GM23248 (cell line): ENCODE measurements around the gene FRAT1. TPM values are rescaled to one million over a fixed set of nuclear protein-coding genes. Genes with fewer than 3 reads are reported as not detected.
A peak's percentile ranks its signal among the peaks of the same experiment; 100 is the strongest.

Source experiments
- DNase-seq: peaks from one replicate; pipeline ENCODE4 v3.0.0-alpha.2; 2015
- H2AFZ ChIP-seq: fragments of 200-600 bp; sonication (generic); 2 replicates; pipeline ENCODE4 v1.6.1; 2016; ENCODE audit warnings: antibody characterized with exemption
- H3F3A ChIP-seq: fragments of 200-600 bp; sonication (generic); 2 replicates; pipeline ENCODE4 v1.6.1; 2016; ENCODE audit warnings: mild to moderate bottlenecking, antibody characterized with exemption, mixed run types; ENCODE audit not compliant: insufficient read depth
- H3K27ac ChIP-seq: fragments of 200-600 bp; sonication (generic); 2 replicates; pipeline ENCODE4 v1.5.1; 2016; ENCODE audit warnings: mild to moderate bottlenecking
- H3K27me3 ChIP-seq: fragments of 200-600 bp; sonication (generic); replicated peaks from 2 replicates; pipeline ENCODE4 v1.6.1; 2016; ENCODE audit warnings: mild to moderate bottlenecking; ENCODE audit not compliant: insufficient read depth
- H3K36me3 ChIP-seq: fragments of 200-600 bp; sonication (generic); 2 replicates; pipeline ENCODE4 v1.6.1; 2016; ENCODE audit warnings: low read depth, mild to moderate bottlenecking
- H3K4me1 ChIP-seq: fragments of 200-600 bp; sonication (generic); 2 replicates; pipeline ENCODE4 v1.6.1; 2016; ENCODE audit warnings: mild to moderate bottlenecking; ENCODE audit not compliant: insufficient read depth
- H3K4me2 ChIP-seq: fragments of 200-600 bp; sonication (generic); one replicate; pipeline ENCODE4 v1.6.1; 2016; ENCODE audit warnings: mild to moderate bottlenecking; ENCODE audit not compliant: unreplicated experiment
- H3K4me3 ChIP-seq: fragments of 200-600 bp; sonication (generic); 2 replicates; pipeline ENCODE4 v1.5.1; 2016; ENCODE audit warnings: mild to moderate bottlenecking
- H3K79me2 ChIP-seq: fragments of 200-600 bp; sonication (generic); 2 replicates; pipeline ENCODE4 v1.6.1; 2016; ENCODE audit warnings: mild to moderate bottlenecking; ENCODE audit not compliant: insufficient read depth
- H3K9ac ChIP-seq: fragments of 200-600 bp; sonication (generic); 2 replicates; pipeline ENCODE4 v1.6.1; 2016; ENCODE audit warnings: mild to moderate bottlenecking
- H3K9me2 ChIP-seq: fragments of 200-600 bp; sonication (generic); 2 replicates; pipeline ENCODE4 v1.6.1; 2016; ENCODE audit warnings: mixed run types, mild to moderate bottlenecking, moderate library complexity; ENCODE audit not compliant: insufficient read depth
- H3K9me3 ChIP-seq: fragments of 200-600 bp; sonication (generic); one replicate; pipeline ENCODE4 v1.6.1; 2017; ENCODE audit warnings: low read depth
- H4K20me1 ChIP-seq: fragments of 200-600 bp; sonication (generic); 2 replicates; pipeline ENCODE4 v1.6.0; 2016; ENCODE audit not compliant: insufficient read depth
- EZH2 ChIP-seq: fragments of 200-600 bp; sonication (generic); IDR thresholded peaks from 2 replicates; pipeline ENCODE4 v1.6.1; 2018; ENCODE audit warnings: antibody characterized with exemption, mild to moderate bottlenecking; ENCODE audit not compliant: insufficient read depth, poor library complexity, severe bottlenecking
- EZH2phosphoT487 ChIP-seq: fragments of 200-600 bp; sonication (generic); IDR thresholded peaks from 2 replicates; pipeline ENCODE4 v1.6.1; 2018; ENCODE audit warnings: antibody characterized with exemption, moderate library complexity, mild to moderate bottlenecking, low read depth; ENCODE audit not compliant: insufficient read depth
- WGBS, 2 experiments: methylation state at CpG; one replicate each; pipeline ENCODE4 v1.1.6; 2015 to 2017; ENCODE audit warnings: low lambda C conversion rate in 2 of 2, low coverage in 1 of 2; ENCODE audit errors: missing lambda C conversion rate in 2 of 2; 5-methylcytosine and 5-hydroxymethylcytosine counted together
- in situ Hi-C: fragments of 300-500 bp; cut with MboI; formaldehyde crosslinking; loops from 2 replicates; pipeline ENCODE4 v1.15.0; 2020
- polyA plus RNA-seq: library from polyadenylated mRNA; unstranded; fragments of >200 nt; fragmentation: Nextera tagmentation; extraction: Ambion mirVana; gene quantifications from 2 replicates; pipeline ENCODE4 v1.2.1, GENCODE V29; 2016
- total RNA-seq: library from RNA; depleted of rRNA; stranded (reverse); fragments of >200 nt; shearing (Covaris generic); gene quantifications from 2 replicates; pipeline ENCODE4 v1.2.3, GENCODE V29; 2014

The FRAT1 gene
- total and polyA plus RNA-seq, 2 experiments from 2014 or later: 0.44 to 1.8 TPM

DNA sequence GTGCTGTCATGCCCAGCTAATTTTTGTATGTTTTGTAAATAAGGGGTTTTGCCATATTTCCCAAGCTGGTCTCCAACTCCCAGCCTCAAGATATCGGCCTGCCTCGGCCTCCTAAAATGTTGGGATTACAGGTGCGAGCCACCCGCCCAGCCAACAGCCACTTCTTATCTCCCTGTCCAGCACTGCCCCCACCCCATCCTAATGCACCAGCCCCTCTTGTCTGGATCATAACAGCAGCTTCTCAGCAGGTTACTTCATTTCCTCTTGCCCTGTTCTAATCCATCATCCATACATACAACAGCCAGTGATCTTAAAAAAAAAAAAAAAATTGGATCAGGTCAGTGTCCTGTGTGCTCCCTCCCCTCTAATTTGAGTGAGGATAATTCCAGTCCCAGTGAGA is 28.2 kb downstream of the FRAT1 start:
- WGBS, 2 experiments: 97 to 100% methylated on average over 4 of the region's 4 CpGs
- in situ Hi-C loops: no loop called here
- Histone ChIP-seq H3K4me2 (no peak overlapping the region), H3K27me3 (no peaks in the 10 kb centered on the region), H3K36me3 (no peaks in the 10 kb centered on the region), H2AFZ (no peak overlapping the region), H3K79me2 (no peaks in the 10 kb centered on the region), H4K20me1 (no peaks in the 10 kb centered on the region), H3K4me3 (no peak overlapping the region), H3K9me2 (no peaks in the 10 kb centered on the region), H3K4me1 (no peaks in the 10 kb centered on the region), H3K27ac (no peak overlapping the region), H3F3A (no peaks in the 10 kb centered on the region), H3K9me3 (no peaks in the 10 kb centered on the region), H3K9ac (no peak overlapping the region)
- TF ChIP-seq EZH2phosphoT487 (no peak), EZH2 (no peak)
- DNase-seq: no peak

DNA sequence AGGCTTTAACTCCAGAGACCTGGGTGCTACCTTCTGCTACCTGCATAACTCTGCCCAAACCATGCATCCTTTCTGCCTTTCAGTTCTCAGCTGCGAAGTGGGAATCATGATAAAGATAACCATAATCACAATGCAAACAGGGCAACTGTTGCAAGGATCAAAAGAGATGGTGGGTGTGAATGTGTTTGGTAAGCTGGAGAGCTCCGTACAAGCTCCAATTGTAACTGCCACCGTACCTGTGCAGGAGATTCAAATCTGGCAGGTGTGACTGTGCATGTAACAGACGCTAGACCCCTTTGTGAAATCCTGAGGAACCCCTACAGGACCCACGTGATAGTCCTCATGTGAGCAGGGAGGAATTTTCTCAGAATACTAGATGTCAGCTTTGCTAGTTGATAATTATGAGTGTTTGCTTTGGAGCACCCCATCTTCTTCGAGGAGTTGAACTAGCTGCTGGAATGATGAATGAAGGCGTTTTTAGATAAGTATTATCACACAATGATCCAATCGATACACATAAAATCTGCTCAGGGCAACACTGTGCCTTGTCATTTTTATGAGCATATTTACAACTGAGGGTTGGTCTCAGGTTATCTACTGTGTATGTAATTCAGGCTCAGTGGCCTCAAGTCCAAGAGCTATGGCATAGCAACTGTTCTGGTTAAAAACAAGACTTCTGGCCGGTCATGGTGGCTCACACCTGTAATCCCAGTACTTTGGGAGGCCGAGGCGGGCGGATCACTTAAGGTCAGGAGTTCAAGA is 30.9 kb downstream of the FRAT1 start:
- WGBS, 2 experiments: 92 to 94% methylated on average over 12 of the region's 12 CpGs
- Histone ChIP-seq H4K20me1 (no peaks in the 10 kb centered on the region), H3K9me3 (no peaks in the 10 kb centered on the region), H2AFZ (no peak overlapping the region), H3K9me2 (no peaks in the 10 kb centered on the region), H3K79me2 (no peaks in the 10 kb centered on the region), H3F3A (no peaks in the 10 kb centered on the region), H3K4me1 (no peaks in the 10 kb centered on the region), H3K9ac (no peak overlapping the region), H3K27me3 (no peaks in the 10 kb centered on the region), H3K4me2 (no peak overlapping the region), H3K27ac (no peak overlapping the region), H3K36me3 (no peaks in the 10 kb centered on the region), H3K4me3 (no peak overlapping the region)
- DNase-seq: no peak
- no peak for TF ChIP-seq EZH2phosphoT487
- in situ Hi-C loops: no loop called here

DNA sequence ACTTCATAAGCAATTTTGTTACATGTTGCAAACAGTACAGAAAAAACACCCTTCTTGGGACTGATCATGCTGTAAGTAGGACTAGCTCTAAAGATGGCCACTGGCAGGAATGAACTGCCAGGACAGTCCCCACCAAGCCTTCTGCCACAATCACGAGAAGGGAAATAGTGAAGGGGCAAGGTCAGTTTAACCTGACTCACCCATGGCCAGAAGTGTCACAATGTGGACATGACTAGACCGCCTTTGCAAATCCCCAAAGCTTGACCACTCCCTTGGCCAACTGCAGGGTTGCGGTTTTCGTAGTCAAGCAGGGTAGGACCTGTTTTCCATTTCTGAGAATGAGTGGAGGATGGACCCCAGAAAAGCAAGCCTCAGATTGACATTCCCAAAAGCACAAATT is 34.9 kb downstream of the FRAT1 start:
- WGBS, 2 experiments: 97 to 98% methylated on average over 4 of the region's 4 CpGs
- Histone ChIP-seq H2AFZ (no peak overlapping the region), H3K36me3 (no peaks in the 10 kb centered on the region; the same call in 1 of the 2 replicates), H4K20me1 (no peaks in the 10 kb centered on the region), H3K79me2 (no peaks in the 10 kb centered on the region), H3K9ac (no peak overlapping the region), H3K9me3 (no peaks in the 10 kb centered on the region), H3K27ac (no peak overlapping the region), H3K4me3 (no peak overlapping the region), H3F3A (no peaks in the 10 kb centered on the region), H3K4me2 (no peak overlapping the region), H3K9me2 (no peaks in the 10 kb centered on the region), H3K27me3 (no peaks in the 10 kb centered on the region), H3K4me1 (no peaks in the 10 kb centered on the region)
- no peak for TF ChIP-seq EZH2
- no peak for TF ChIP-seq EZH2phosphoT487
- no peak for DNase-seq
- in situ Hi-C loops: no loop called here

DNA sequence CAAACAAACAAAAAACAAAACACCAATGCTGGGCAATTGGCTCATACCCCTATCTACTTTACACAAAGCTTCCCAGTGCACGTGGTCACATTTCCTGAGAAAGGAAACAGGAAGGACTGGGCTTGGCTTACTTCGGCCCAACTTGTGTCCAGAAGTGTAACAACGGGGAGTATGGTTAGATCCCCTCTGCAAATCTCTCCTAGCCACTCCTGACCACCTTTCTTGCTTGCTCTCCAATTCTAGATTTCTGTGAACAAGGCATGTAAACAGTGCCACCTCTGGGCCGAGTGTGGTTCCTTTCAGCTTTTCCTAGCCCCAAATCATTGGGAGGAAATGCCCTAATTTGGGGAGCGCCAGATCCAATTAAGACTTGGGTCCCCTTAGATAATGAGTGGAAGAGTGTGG is 36.5 kb downstream of the FRAT1 start:
- TF ChIP-seq EZH2 (no peak), EZH2phosphoT487 (no peak)
- Histone ChIP-seq H3K27ac (no peak overlapping the region), H3K4me2 (no peak overlapping the region), H3K27me3 (no peaks in the 10 kb centered on the region), H3K9ac (no peak overlapping the region), H3K79me2 (no peaks in the 10 kb centered on the region), H3K4me1 (no peaks in the 10 kb centered on the region), H4K20me1 (no peaks in the 10 kb centered on the region), H2AFZ (no peak overlapping the region), H3K36me3 (no peaks in the 10 kb centered on the region; the same call in 1 of the 2 replicates), H3K9me3 (no peaks in the 10 kb centered on the region), H3K4me3 (no peak overlapping the region), H3F3A (no peaks in the 10 kb centered on the region), H3K9me2 (no peaks in the 10 kb centered on the region)
- 74 to 78% methylated on average over 5 of the region's 5 CpGs for WGBS, 2 experiments
- in situ Hi-C loops: no loop called here
- peak; percentile 18 for DNase-seq

DNA sequence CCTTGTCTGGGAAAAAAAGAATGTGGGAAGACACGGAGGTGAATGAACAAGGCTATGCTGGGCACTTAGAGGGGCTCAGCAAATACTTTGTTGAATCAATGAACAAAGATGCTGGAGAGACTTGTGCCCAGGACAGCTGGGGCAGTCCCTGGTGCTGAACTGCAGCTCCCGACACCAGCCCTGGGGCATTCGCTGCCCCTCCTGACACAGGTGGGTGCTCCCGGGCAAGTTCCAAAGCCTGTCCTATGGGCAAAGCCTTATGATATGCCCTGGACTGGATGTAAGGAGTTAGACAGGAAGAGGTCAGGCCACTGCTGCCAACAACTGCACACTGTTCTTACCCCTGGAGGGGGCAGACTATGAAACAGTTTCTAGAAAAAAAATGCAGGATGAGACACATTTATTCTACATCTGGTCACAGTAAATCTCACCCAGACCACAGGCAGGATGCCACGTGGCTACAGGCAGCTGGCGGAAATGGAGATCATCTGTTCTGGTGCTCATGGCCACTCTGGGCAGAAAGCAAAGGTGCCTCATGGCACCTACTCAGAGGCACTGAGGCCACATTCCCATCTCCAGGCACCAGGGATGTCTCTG is 37.3 kb downstream of the FRAT1 start:
- Histone ChIP-seq H3K36me3 (no peaks in the 10 kb centered on the region; the same call in 1 of the 2 replicates), H3F3A (no peaks in the 10 kb centered on the region), H3K9me2 (no peaks in the 10 kb centered on the region), H3K27ac (no peak overlapping the region), H3K4me3 (no peak overlapping the region), H2AFZ (no peak overlapping the region), H3K27me3 (no peaks in the 10 kb centered on the region), H3K79me2 (no peaks in the 10 kb centered on the region), H3K9me3 (no peaks in the 10 kb centered on the region), H3K4me2 (no peak overlapping the region), H4K20me1 (no peaks in the 10 kb centered on the region), H3K4me1 (no peaks in the 10 kb centered on the region), H3K9ac (no peak overlapping the region)
- in situ Hi-C loops: no loop called here
- DNase-seq: peak; percentile 8
- 80 to 82% methylated on average over 6 of the region's 6 CpGs for WGBS, 2 experiments
- no peak for TF ChIP-seq EZH2
- TF ChIP-seq EZH2phosphoT487: no peak
